Aorta (tissue), 5 donors: ENCODE results near the gene UFD1. TPM values are rescaled to one million over a fixed set of nuclear protein-coding genes. Genes with fewer than 3 reads are reported as not detected.

Source experiments
- ATAC-seq: fragments of 200-7000 bp; cut with Tn5 transposase; one replicate; pipeline ENCODE4 v1.9.1; 2022; ENCODE audit warnings: moderate library complexity; ENCODE audit not compliant: low FRiP score
- DNase-seq, 2 donors: peaks; one replicate each; pipeline ENCODE4 v3.0.0-alpha.2; 2020
- H3K27ac ChIP-seq, 2 donors: one replicate each; pipeline ENCODE4 v1.5.1; 2013; ENCODE audit warnings: low read length in 2 of 2, mild to moderate bottlenecking in 2 of 2, moderate library complexity in 2 of 2, control low read depth in 1 of 2, inconsistent platforms in 1 of 2, low read depth in 1 of 2
- H3K27me3 ChIP-seq, 2 donors: one replicate each; pipeline ENCODE4 v1.6.1; 2013; ENCODE audit warnings: control low read depth in 1 of 2, low read length in 1 of 2, mild to moderate bottlenecking in 1 of 2, moderate library complexity in 1 of 2; ENCODE audit not compliant: insufficient read depth in 2 of 2, control insufficient read depth in 1 of 2
- H3K36me3 ChIP-seq, 2 donors: one replicate each; pipeline ENCODE4 v1.6.1; 2013; ENCODE audit warnings: control low read depth in 1 of 2, low read length in 1 of 2, mild to moderate bottlenecking in 1 of 2; ENCODE audit not compliant: insufficient read depth in 2 of 2, control insufficient read depth in 1 of 2
- H3K4me1 ChIP-seq, 2 donors: one replicate each; pipeline ENCODE4 v1.6.1; 2013; ENCODE audit warnings: low read length in 2 of 2, control low read depth in 1 of 2, mild to moderate bottlenecking in 1 of 2, moderate library complexity in 1 of 2; ENCODE audit not compliant: insufficient read depth in 2 of 2, control insufficient read depth in 1 of 2
- H3K4me3 ChIP-seq, 2 donors: one replicate each; pipeline ENCODE4 v1.5.1; 2013; ENCODE audit warnings: low read length in 2 of 2, control low read depth in 1 of 2, mild to moderate bottlenecking in 1 of 2
- H3K9me3 ChIP-seq: one replicate; pipeline ENCODE4 v1.6.1; 2013; ENCODE audit warnings: mild to moderate bottlenecking, low read length; ENCODE audit not compliant: control insufficient read depth
- WGBS, 2 donors: extraction: QIAGEN DNeasy Blood & Tissue Kit; methylation state at CpG; one replicate each; pipeline ENCODE4 v1.1.7; 2013; 5-methylcytosine and 5-hydroxymethylcytosine counted together
- intact Hi-C, 2 donors: fragments of 100-400 bp; cut with DNase I; formaldehyde crosslinking; loops; one replicate each; pipeline versions ENCODE4 v1.14.2 to v1.15.0; 2022
- polyA plus RNA-seq, 2 donors: library from polyadenylated mRNA; stranded (reverse); fragments of 200-250 nt; gene quantifications; one replicate each; pipeline ENCODE4 v1.2.3, GENCODE V29; 2013
- total RNA-seq, 2 donors: library from RNA; stranded (reverse); fragmentation: NEBNext Ultra II Directional; extraction: Animal tissue kit (Norgen Biotek cat#: 25700); gene quantifications; one replicate each; pipeline ENCODE4 v1.2.1, GENCODE V29; 2021
- donor health status: healthy with polysubstance abuse.
- donor health status: Bipolar disorder and iron deficiency.
- donor health status: DM: no; HTN: no; CAD: no.
- donor health status: DM: no; HTN: no; CAD: no.
- donor health status: DM: yes; HTN: yes; CAD: no.

UFD1 gene
- total and polyA plus RNA-seq, 4 donors: 43.4 to 110 (median 63.1) TPM

GRCh38 chr22:19464546-19464945 lies 14.4 kb downstream of the UFD1 start:
- WGBS, 2 donors: 76% methylated on average over 1 of the region's 1 CpG
- Histone ChIP-seq H3K27ac (no peak overlapping the region), H3K36me3 (peaks cover 0 to 10% of the 10 kb centered on the region in 2 donors), H3K27me3 (no peaks in the 10 kb centered on the region), H3K4me3 (no peak overlapping the region), H3K4me1 (no peaks in the 10 kb centered on the region), H3K9me3 (no peaks in the 10 kb centered on the region)
- DNase-seq (no peak), ATAC-seq (no peak)
- intact Hi-C loops: no loop called here

GRCh38 chr22:19463491-19464469 lies 15.2 kb downstream of the UFD1 start:
- no peaks in the 10 kb centered on the region for H3K4me1 ChIP-seq
- DNase-seq (no peak), ATAC-seq (no peak)
- WGBS, 2 donors: 78 to 81% methylated on average over 7 of the region's 7 CpGs
- no peak overlapping the region for H3K4me3 ChIP-seq
- intact Hi-C loops: no loop called here
- peaks cover 0 to 4% of the 10 kb centered on the region in 2 donors for H3K36me3 ChIP-seq
- no peak overlapping the region for H3K27ac ChIP-seq
- no peaks in the 10 kb centered on the region for H3K9me3 ChIP-seq
- H3K27me3 ChIP-seq: no peaks in the 10 kb centered on the region

- no peak for ATAC-seq
- no peak for DNase-seq
- H3K4me1 ChIP-seq: no peaks in the 10 kb centered on the region
- intact Hi-C loops: no loop called here
- no peak overlapping the region for H3K27ac ChIP-seq
- no peaks in the 10 kb centered on the region for H3K9me3 ChIP-seq
- no peaks in the 10 kb centered on the region for H3K27me3 ChIP-seq
- peaks cover 0 to 5% of the 10 kb centered on the region in 2 donors for H3K36me3 ChIP-seq
- no peak overlapping the region for H3K4me3 ChIP-seq
- 95 to 98% methylated on average over 1 of the region's 1 CpG for WGBS, 2 donors
These were observed 16.0 kb downstream of the UFD1 start for GRCh38 chr22:19463008-19463407.

GRCh38 chr22:19461506-19461905 lies 17.5 kb downstream of the UFD1 start:
- intact Hi-C loops: no loop called here
- ATAC-seq (no peak), DNase-seq (no peak)
- WGBS, 2 donors: 86 to 89% methylated on average over 1 of the region's 1 CpG
- Histone ChIP-seq H3K4me3 (no peak overlapping the region), H3K27me3 (no peaks in the 10 kb centered on the region), H3K9me3 (no peaks in the 10 kb centered on the region), H3K27ac (no peak overlapping the region), H3K4me1 (no peaks in the 10 kb centered on the region), H3K36me3 (peaks cover 0 to 8% of the 10 kb centered on the region in 2 donors)

- H3K27ac ChIP-seq: no peak overlapping the region
These were observed 19.0 kb downstream of the UFD1 start for GRCh38 chr22:19460036-19460435.

GRCh38 chr22:19457828-19458428 lies 21.1 kb downstream of the UFD1 start:
- no peaks in the 10 kb centered on the region for H3K4me1 ChIP-seq
- 94 to 95% methylated on average over 8 of the region's 8 CpGs for WGBS, 2 donors
- intact Hi-C loops: no loop called here
- no peak overlapping the region for H3K27ac ChIP-seq
- H3K4me3 ChIP-seq: no peak overlapping the region
- H3K9me3 ChIP-seq: no peaks in the 10 kb centered on the region
- H3K36me3 ChIP-seq: peaks cover 6 to 15% of the 10 kb centered on the region in 2 donors
- DNase-seq (no peak), ATAC-seq (no peak)
- H3K27me3 ChIP-seq: no peaks in the 10 kb centered on the region

More at GRCh38 chr22:19460036-19460435, 19.0 kb downstream of the UFD1 start:
- 70 to 72% methylated on average over 2 of the region's 2 CpGs for WGBS, 2 donors
- Histone ChIP-seq H3K9me3 (no peaks in the 10 kb centered on the region), H3K27me3 (no peaks in the 10 kb centered on the region), H3K4me1 (no peaks in the 10 kb centered on the region), H3K36me3 (peaks cover 6 to 11% of the 10 kb centered on the region in 2 donors), H3K4me3 (no peak overlapping the region)
- intact Hi-C loops: no loop called here
- ATAC-seq (no peak), DNase-seq (no peak)

- Histone ChIP-seq H3K4me3 (no peak overlapping the region), H3K36me3 (peaks cover 6 to 17% of the 10 kb centered on the region in 2 donors), H3K9me3 (no peaks in the 10 kb centered on the region), H3K27me3 (no peaks in the 10 kb centered on the region), H3K4me1 (no peaks in the 10 kb centered on the region), H3K27ac (no peak overlapping the region)
- ATAC-seq (no peak), DNase-seq (no peak)
- WGBS, 2 donors: 93 to 94% methylated on average over 10 of the region's 10 CpGs
- intact Hi-C loops: no loop called here
These were observed 22.5 kb downstream of the UFD1 start for GRCh38 chr22:19456541-19456940.

GRCh38 chr22:19455585-19456370 lies 23.2 kb downstream of the UFD1 start:
- H3K36me3 ChIP-seq: peaks cover 6 to 17% of the 10 kb centered on the region in 2 donors

More at GRCh38 chr22:19455585-19456370, 23.2 kb downstream of the UFD1 start:
- Histone ChIP-seq H3K4me1 (no peaks in the 10 kb centered on the region), H3K27ac (no peak overlapping the region), H3K27me3 (no peaks in the 10 kb centered on the region), H3K9me3 (no peaks in the 10 kb centered on the region), H3K4me3 (no peak overlapping the region)
- intact Hi-C loops: no loop called here
- 55 to 72% methylated on average over 4 of the region's 4 CpGs for WGBS, 2 donors
- ATAC-seq (no peak), DNase-seq (no peak)
